K562 (cell line): ENCODE data around the gene UBE2D2. TPM values are rescaled to one million over a fixed set of nuclear protein-coding genes. Genes with fewer than 3 reads are reported as not detected.

Experiments used
- AFF4 ChIP-seq: sonication (generic); formaldehyde crosslinking; IDR thresholded peaks from 2 replicates; pipeline ENCODE4 v1.8.0; 2023; ENCODE audit warnings: mild to moderate bottlenecking, missing genetic modification reagents
- CLOCK ChIP-seq: fragments of 250-450 bp; sonication (Bioruptor Pico); IDR thresholded peaks from 2 replicates; pipeline ENCODE4 v1.4.0; 2020; ENCODE audit warnings: mild to moderate bottlenecking, moderate library complexity, borderline replicate concordance
- FOXP1 ChIP-seq: sonication (generic); formaldehyde crosslinking; IDR thresholded peaks from 2 replicates; pipeline ENCODE4 v1.8.0; 2022; ENCODE audit warnings: mild to moderate bottlenecking, missing genetic modification reagents
- IFI16 ChIP-seq: fragments of 250-450 bp; sonication (Bioruptor Pico); IDR thresholded peaks from 2 replicates; pipeline ENCODE4 v2.1.2; 2022; ENCODE audit warnings: mild to moderate bottlenecking, inconsistent platforms
- PTTG1 ChIP-seq: fragments of 450-650 bp; IDR thresholded peaks from 2 replicates; pipeline ENCODE4 v1.6.1; 2016; ENCODE audit warnings: low read depth, mild to moderate bottlenecking, missing genetic modification characterization, missing compliant biosample characterization
- SRSF3 ChIP-seq: fragments of 200-400 bp; formaldehyde crosslinking; IDR thresholded peaks from 2 replicates; pipeline ENCODE4 v1.6.1; 2016; ENCODE audit warnings: mild to moderate bottlenecking, low read length, moderate library complexity; ENCODE audit not compliant: insufficient read depth
- USF1 ChIP-seq: sonication (generic); formaldehyde crosslinking; IDR thresholded peaks from 2 replicates; pipeline ENCODE4 v1.9.0; 2022; ENCODE audit warnings: mild to moderate bottlenecking, missing genetic modification reagents
- ZMIZ1 ChIP-seq, 2 experiments: fragments of 150-350 bp in 1 of 2; IDR thresholded peaks; 2 replicates each; pipeline ENCODE4 v1.6.1; 2012 to 2016; ENCODE audit warnings: low read depth in 2 of 2, low read length in 2 of 2, mild to moderate bottlenecking in 1 of 2, moderate library complexity in 1 of 2
- ZNF444 ChIP-seq: fragments of 250-450 bp; sonication (Bioruptor Pico); IDR thresholded peaks from 2 replicates; pipeline ENCODE4 v1.4.0; 2020; ENCODE audit warnings: mild to moderate bottlenecking, moderate library complexity
- ZNF512 ChIP-seq: IDR thresholded peaks from 2 replicates; pipeline ENCODE4 v1.6.1; 2016; ENCODE audit warnings: missing genetic modification characterization, missing compliant biosample characterization
- polyA plus RNA-seq, 8 experiments: library from polyadenylated mRNA; depleted of rRNA in 4 of 8; stranded (reverse) in 5 of 8; unstranded in 3 of 8; fragments of >200 nt; fragmentation: Nextera tagmentation in 2 of 8; fragmentation: Illumina TruSeq in 1 of 8; extraction: Ambion mirVana in 2 of 8; extraction: Trizol in 1 of 8; gene quantifications; 2 replicates each; pipeline versions ENCODE4 v1.2.1 to v1.2.3, GENCODE V29; 2011 to 2014; ENCODE audit warnings: inconsistent platforms in 1 of 8, missing spikeins in 1 of 8
- total RNA-seq, 7 experiments: library from RNA; depleted of rRNA in 6 of 7; stranded (reverse); fragments of >200 nt in 6 of 7; fragmentation: Illumina TruSeq in 2 of 7; extraction: Trizol in 2 of 7; gene quantifications; 2 replicates each; pipeline versions ENCODE4 v1.2.1 to v1.2.3, GENCODE V29; 2011 to 2021; ENCODE audit warnings: low replicate concordance in 1 of 7

The UBE2D2 gene
- total and polyA plus RNA-seq, 9 of the 15 experiments (the other 6 are each of a cell fraction or from before 2014, with no cell fraction given): 53.6 to 198 (median 122) TPM

GRCh38 chr5:139651853-139652787 is 91.0 kb downstream of the UBE2D2 start (continued):
- TF ChIP-seq ZNF512 (tag) (no peak), AFF4 (CRISPR knock-in tag) (no peak), ZNF444 (CRISPR knock-in tag) (no peak), CLOCK (CRISPR knock-in tag) (no peak), FOXP1 (CRISPR knock-in tag) (no peak), PTTG1 (tag) (no peak), ZMIZ1 (IDR thresholded peaks at IDR 0.05; ENCODE audit: low read depth in 2 of 2, low read length in 2 of 2) (no peak), USF1 (CRISPR knock-in tag) (no peak), SRSF3 (no peak), IFI16 (CRISPR knock-in tag) (no peak)
